Epithelial cell of esophagus (primary cell): ENCODE results near the gene FLNB.

Source experiments
- DNase-seq: peaks from one replicate; pipeline ENCODE4 v3.0.0; 2010; ENCODE audit warnings: low read depth
- H3K4me3 ChIP-seq: 2 replicates; pipeline ENCODE4 v1.5.1; 2011; ENCODE audit warnings: mild to moderate bottlenecking, low read length, control low read depth
- CTCF ChIP-seq: IDR thresholded peaks from 2 replicates; pipeline ENCODE4 v1.5.1; 2011; ENCODE audit warnings: low read depth, mild to moderate bottlenecking, low read length, control low read depth, inconsistent platforms; ENCODE audit not compliant: insufficient read depth; ENCODE audit errors: missing control alignments

The FLNB gene

GRCh38 chr3:57992452-57993213, 15.6 kb upstream of the FLNB start:
- H3K4me3 ChIP-seq = no peak overlapping the region
- no peak for DNase-seq

GRCh38 chr3:57998366-57999283, 9.6 kb upstream of the FLNB start:
- TF ChIP-seq CTCF = no peak
- peak; percentile 46 for DNase-seq
- no peak overlapping the region for H3K4me3 ChIP-seq

More at GRCh38 chr3:57992452-57993213, 15.6 kb upstream of the FLNB start:
- no peak for TF ChIP-seq CTCF

GRCh38 chr3:57999417-58000115, 8.7 kb upstream of the FLNB start:
- peak; percentile 71 for DNase-seq
- no peak for TF ChIP-seq CTCF
- H3K4me3 ChIP-seq = no peak overlapping the region

GRCh38 chr3:58000306-58001085, 7.7 kb upstream of the FLNB start:
- peak; percentile 91 for DNase-seq

GRCh38 chr3:58001086-58001467, 7.1 kb upstream of the FLNB start:
- no peak for TF ChIP-seq CTCF
- no peak overlapping the region for H3K4me3 ChIP-seq
- DNase-seq = no peak

More at GRCh38 chr3:58000306-58001085, 7.7 kb upstream of the FLNB start:
- no peak for TF ChIP-seq CTCF
- H3K4me3 ChIP-seq = no peak overlapping the region

GRCh38 chr3:58001979-58002378, 6.2 kb upstream of the FLNB start:
- no peak overlapping the region for H3K4me3 ChIP-seq
- no peak for TF ChIP-seq CTCF
- no peak for DNase-seq
